Measurements from ENCODE around the gene OMA1.

DNA sequence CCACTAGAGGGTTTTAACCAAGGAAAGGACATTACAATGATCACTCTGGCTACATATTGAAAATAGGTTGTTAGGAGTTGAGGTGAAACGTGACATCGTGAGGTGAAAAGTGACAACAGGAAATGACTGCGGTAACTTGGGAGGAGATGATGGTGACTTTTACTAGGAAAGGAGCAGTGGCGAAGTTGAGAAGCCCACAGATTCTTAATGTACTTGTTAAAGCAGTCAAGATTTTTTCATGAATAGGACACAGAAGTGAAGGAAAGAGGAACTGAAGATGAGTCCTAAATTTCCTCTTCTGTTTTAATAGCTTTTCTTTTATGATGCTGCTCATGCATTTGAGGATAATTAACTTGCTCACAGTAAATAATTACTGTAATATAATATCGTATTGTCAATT lies 59.5 kb downstream of the OMA1 start:
- TF ChIP-seq, protein P1, sequence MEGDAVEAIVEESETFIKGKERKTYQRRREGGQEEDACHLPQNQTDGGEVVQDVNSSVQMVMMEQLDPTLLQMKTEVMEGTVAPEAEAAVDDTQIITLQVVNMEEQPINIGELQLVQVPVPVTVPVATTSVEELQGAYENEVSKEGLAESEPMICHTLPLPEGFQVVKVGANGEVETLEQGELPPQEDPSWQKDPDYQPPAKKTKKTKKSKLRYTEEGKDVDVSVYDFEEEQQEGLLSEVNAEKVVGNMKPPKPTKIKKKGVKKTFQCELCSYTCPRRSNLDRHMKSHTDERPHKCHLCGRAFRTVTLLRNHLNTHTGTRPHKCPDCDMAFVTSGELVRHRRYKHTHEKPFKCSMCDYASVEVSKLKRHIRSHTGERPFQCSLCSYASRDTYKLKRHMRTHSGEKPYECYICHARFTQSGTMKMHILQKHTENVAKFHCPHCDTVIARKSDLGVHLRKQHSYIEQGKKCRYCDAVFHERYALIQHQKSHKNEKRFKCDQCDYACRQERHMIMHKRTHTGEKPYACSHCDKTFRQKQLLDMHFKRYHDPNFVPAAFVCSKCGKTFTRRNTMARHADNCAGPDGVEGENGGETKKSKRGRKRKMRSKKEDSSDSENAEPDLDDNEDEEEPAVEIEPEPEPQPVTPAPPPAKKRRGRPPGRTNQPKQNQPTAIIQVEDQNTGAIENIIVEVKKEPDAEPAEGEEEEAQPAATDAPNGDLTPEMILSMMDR (IDR thresholded peaks at IDR 0.05; ENCODE audit: low read depth, low read length, poor library complexity, severe bottlenecking), result no peak
- no peak for TF ChIP-seq EZH2phosphoT487 (IDR thresholded peaks at IDR 0.05; ENCODE audit: borderline replicate concordance, low read length)
